ENCODE measurements around the gene TMEM267. TPM values are rescaled to one million over a fixed set of nuclear protein-coding genes. Genes with fewer than 3 reads are reported as not detected.
"Not testable (repeated sequence)": the region's sequence is repeated elsewhere in the genome, so short reads cannot be mapped to it uniquely, and the experiment has no call there.

Gene TMEM267
- total and polyA plus RNA-seq, 9 donors = 6.3 to 23.0 (median 9.2) TPM

GRCh38 chr5:43411495-43411894 lies 72.2 kb downstream of the TMEM267 start:
- 19 to 22% (median 19%) methylated on average over 3 of the region's 3 CpGs for WGBS, 3 donors
- DNase-seq = no peak
- no peaks in the 10 kb centered on the region for H3K36me3 ChIP-seq
- H3K9me3 ChIP-seq = no peaks in the 10 kb centered on the region
- no peak overlapping the region for H3K27ac ChIP-seq
- no peaks in the 10 kb centered on the region for H3K27me3 ChIP-seq
- TF ChIP-seq EP300 (IDR thresholded peaks at IDR 0.05) (no peak), POLR2A (IDR thresholded peaks at IDR 0.05) (no peak)
- TF ChIP-seq, protein P1, sequence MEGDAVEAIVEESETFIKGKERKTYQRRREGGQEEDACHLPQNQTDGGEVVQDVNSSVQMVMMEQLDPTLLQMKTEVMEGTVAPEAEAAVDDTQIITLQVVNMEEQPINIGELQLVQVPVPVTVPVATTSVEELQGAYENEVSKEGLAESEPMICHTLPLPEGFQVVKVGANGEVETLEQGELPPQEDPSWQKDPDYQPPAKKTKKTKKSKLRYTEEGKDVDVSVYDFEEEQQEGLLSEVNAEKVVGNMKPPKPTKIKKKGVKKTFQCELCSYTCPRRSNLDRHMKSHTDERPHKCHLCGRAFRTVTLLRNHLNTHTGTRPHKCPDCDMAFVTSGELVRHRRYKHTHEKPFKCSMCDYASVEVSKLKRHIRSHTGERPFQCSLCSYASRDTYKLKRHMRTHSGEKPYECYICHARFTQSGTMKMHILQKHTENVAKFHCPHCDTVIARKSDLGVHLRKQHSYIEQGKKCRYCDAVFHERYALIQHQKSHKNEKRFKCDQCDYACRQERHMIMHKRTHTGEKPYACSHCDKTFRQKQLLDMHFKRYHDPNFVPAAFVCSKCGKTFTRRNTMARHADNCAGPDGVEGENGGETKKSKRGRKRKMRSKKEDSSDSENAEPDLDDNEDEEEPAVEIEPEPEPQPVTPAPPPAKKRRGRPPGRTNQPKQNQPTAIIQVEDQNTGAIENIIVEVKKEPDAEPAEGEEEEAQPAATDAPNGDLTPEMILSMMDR (IDR thresholded peaks at IDR 0.05) = no peak
- intact Hi-C loops (cut with DNase I) = no loop called here
- H3K4me3 ChIP-seq = no peak overlapping the region
- no peaks in the 10 kb centered on the region for H3K4me1 ChIP-seq (ENCODE audit: insufficient read depth)

DNA sequence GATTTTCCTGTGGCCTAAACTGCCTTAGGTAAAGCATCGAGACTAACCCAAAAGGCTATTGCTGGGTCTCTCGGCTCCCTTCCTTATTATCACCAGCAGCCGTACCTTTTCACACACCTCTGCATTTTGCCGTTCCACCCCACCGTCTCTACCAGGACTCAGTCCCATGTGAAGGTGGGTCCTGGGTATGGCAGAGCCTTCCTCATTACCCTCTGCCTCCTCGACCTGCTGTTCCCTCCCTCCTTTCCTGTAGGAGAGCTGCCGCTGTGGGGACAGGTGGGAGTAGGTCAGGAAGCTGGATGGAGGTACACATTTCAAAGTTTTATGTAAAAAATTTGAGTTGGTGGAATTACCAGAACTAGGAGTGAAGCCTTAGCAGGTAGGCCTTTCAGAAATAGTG lies 73.3 kb downstream of the TMEM267 start:
- 75 to 85% (median 82%) methylated on average over 7 of the region's 7 CpGs for WGBS, 3 donors

GRCh38 chr5:43409809-43410271 lies 73.8 kb downstream of the TMEM267 start:
- no peak for DNase-seq
- Histone ChIP-seq H3K4me3 (no peak overlapping the region), H3K27me3 (no peaks in the 10 kb centered on the region), H3K4me1 (ENCODE audit: insufficient read depth) (no peaks in the 10 kb centered on the region), H3K9me3 (no peaks in the 10 kb centered on the region), H3K27ac (no peak overlapping the region), H3K36me3 (no peaks in the 10 kb centered on the region)
- 52 to 69% (median 66%) methylated on average over 2 of the region's 2 CpGs for WGBS, 3 donors
- TF ChIP-seq EP300 (IDR thresholded peaks at IDR 0.05) (no peak), POLR2A (IDR thresholded peaks at IDR 0.05) (no peak)
- TF ChIP-seq, protein P1 (IDR thresholded peaks at IDR 0.05) = no peak
- intact Hi-C loops (cut with DNase I) = no loop called here

More for the DNA sequence above, 73.3 kb downstream of the TMEM267 start:
- Histone ChIP-seq H3K4me3 (no peak overlapping the region), H3K4me1 (ENCODE audit: insufficient read depth) (no peaks in the 10 kb centered on the region), H3K36me3 (no peaks in the 10 kb centered on the region), H3K9me3 (no peaks in the 10 kb centered on the region), H3K27ac (no peak overlapping the region), H3K27me3 (no peaks in the 10 kb centered on the region)
- intact Hi-C loops (cut with DNase I) = no loop called here
- TF ChIP-seq POLR2A (IDR thresholded peaks at IDR 0.05) = no peak
- no peak for TF ChIP-seq EP300 (IDR thresholded peaks at IDR 0.05)
- TF ChIP-seq, protein P1 (IDR thresholded peaks at IDR 0.05) = no peak
- DNase-seq = no peak

DNA sequence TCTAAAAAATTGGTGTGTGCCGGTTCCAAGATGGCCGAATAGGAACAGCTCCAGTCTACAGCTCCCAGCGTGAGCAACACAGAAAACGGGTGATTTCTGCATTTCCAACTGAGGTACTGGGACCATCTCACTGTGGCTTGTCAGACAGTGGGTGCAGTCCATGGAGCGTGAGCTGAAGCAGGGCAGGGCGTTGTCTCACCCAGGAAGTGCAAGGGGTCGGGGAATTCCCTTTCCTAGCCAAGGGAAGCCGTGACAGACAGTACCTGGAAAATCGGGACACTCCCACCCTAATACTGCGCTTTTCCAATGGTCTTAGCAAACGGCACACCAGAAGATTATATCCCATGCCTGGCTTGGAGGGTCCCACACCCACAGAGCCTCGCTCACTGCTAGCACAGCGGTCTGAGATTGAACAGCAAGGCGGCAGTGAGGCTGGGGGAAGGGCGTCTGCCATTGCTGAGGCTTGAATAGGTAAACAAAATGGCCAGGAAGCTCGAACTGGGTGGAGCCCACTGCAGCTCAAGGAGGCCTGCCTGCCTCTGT lies 81.1 kb downstream of the TMEM267 start:
- not testable (repeated sequence) for H3K27me3 ChIP-seq; H3K4me3 ChIP-seq; H3K9me3 ChIP-seq; H3K36me3 ChIP-seq; DNase-seq; H3K27ac ChIP-seq; H3K4me1 ChIP-seq (ENCODE audit: insufficient read depth)
- intact Hi-C loops (cut with DNase I) = loop anchor here in 1 of 4 donors (5.0 kb wide), 1 partner anchor 1505 kb away; no protein-coding TSS in a partner anchor
- WGBS, 3 donors = 83 to 88% (median 87%) methylated on average over 16 of the region's 16 CpGs

- TF ChIP-seq EP300 (IDR thresholded peaks at IDR 0.05) = no peak
- TF ChIP-seq POLR2A (IDR thresholded peaks at IDR 0.05) = no peak
- TF ChIP-seq, protein P1 (IDR thresholded peaks at IDR 0.05) = no peak
- no peaks in the 10 kb centered on the region for H3K27me3 ChIP-seq
- no peaks in the 10 kb centered on the region for H3K9me3 ChIP-seq
- no peak overlapping the region for H3K4me3 ChIP-seq
- no peak for DNase-seq
- no peaks in the 10 kb centered on the region for H3K36me3 ChIP-seq
- intact Hi-C loops (cut with DNase I) = loop anchor here in 1 of 4 donors (5.0 kb wide), 1 partner anchor 1505 kb away; no protein-coding TSS in a partner anchor
- 46 to 59% (median 46%) methylated on average over 1 of the region's 1 CpG for WGBS, 3 donors
- H3K27ac ChIP-seq = no peak overlapping the region
- H3K4me1 ChIP-seq (ENCODE audit: insufficient read depth) = peaks cover 3% of the 10 kb centered on the region
Measured at GRCh38 chr5:43401827-43402226, 81.8 kb downstream of the TMEM267 start.

Data from ovary (tissue), 9 donors.